GM12878 (cell line): ENCODE measurements around the gene MTCH2.

Experiments used
- CEBPB ChIP-seq, 2 experiments: fragments of 150-350 bp in 1 of 2; IDR thresholded peaks; 2 replicates each; pipeline ENCODE4 v1.6.1; 2012 to 2014; ENCODE audit warnings: low read depth in 2 of 2, low read length in 2 of 2, borderline replicate concordance in 1 of 2, inconsistent platforms in 1 of 2
- CHD2 ChIP-seq: IDR thresholded peaks from 2 replicates; pipeline ENCODE4 v1.6.1; 2011; ENCODE audit warnings: low read depth, low read length, improper control_type of control experiment, borderline replicate concordance
- CHD4 ChIP-seq: fragments of 200-600 bp; sonication (generic); IDR thresholded peaks from 2 replicates; pipeline ENCODE4 v1.6.1; 2016; ENCODE audit warnings: mild to moderate bottlenecking
- CTCF ChIP-seq, 3 experiments: IDR thresholded peaks in 2 of 3; conservative IDR thresholded peaks in 1 of 3; 2 replicates each; pipeline ENCODE4 v1.5.1; 2011; ENCODE audit warnings: low read depth in 3 of 3, low read length in 3 of 3, mild to moderate bottlenecking in 3 of 3, control low read depth in 2 of 3, moderate library complexity in 2 of 3, inconsistent platforms in 1 of 3, mixed read lengths in 1 of 3; ENCODE audit not compliant: control insufficient read depth in 2 of 3, insufficient read depth in 1 of 3; ENCODE audit errors: extremely low read depth in 1 of 3
- E4F1 ChIP-seq: fragments of 450-650 bp; IDR thresholded peaks from 2 replicates; pipeline ENCODE4 v1.6.1; 2018; ENCODE audit warnings: borderline replicate concordance, mild to moderate bottlenecking; ENCODE audit not compliant: partially characterized antibody
- EZH2 ChIP-seq: IDR thresholded peaks from 2 replicates; pipeline ENCODE4 v1.6.1; 2012; ENCODE audit warnings: low read depth, mild to moderate bottlenecking, control low read depth, inconsistent platforms, low read length, borderline replicate concordance; ENCODE audit not compliant: control insufficient read depth
- HCFC1 ChIP-seq: fragments of 150-350 bp; IDR thresholded peaks from 2 replicates; pipeline ENCODE4 v1.6.1; 2014; ENCODE audit warnings: low read length
- RFX5 ChIP-seq: IDR thresholded peaks from 2 replicates; pipeline ENCODE4 v1.6.1; 2011; ENCODE audit warnings: low read depth, low read length, improper control_type of control experiment
- USF1 ChIP-seq: IDR thresholded peaks from 2 replicates; pipeline ENCODE4 v1.6.1; 2011; ENCODE audit warnings: borderline replicate concordance, low read depth, mild to moderate bottlenecking, moderate library complexity, mixed read lengths, low read length; ENCODE audit not compliant: insufficient read depth; ENCODE audit errors: extremely low read length

- TF ChIP-seq E4F1 (no peak), RFX5 (no peak), CEBPB (IDR thresholded peaks at IDR 0.05; ENCODE audit: borderline replicate concordance in 1 of 2, low read depth in 2 of 2, low read length in 2 of 2) (no peak), EZH2 (no peak), HCFC1 (no peak), USF1 (no peak), CTCF (IDR thresholded peaks at IDR 0.05 in 2 of 3, conservative IDR thresholded peaks at IDR 0.05 in 1 of 3; ENCODE audit: control insufficient read depth in 2 of 3, extremely low read depth in 1 of 3, insufficient read depth in 1 of 3, low read depth in 3 of 3, low read length in 3 of 3) (no peak), CHD4 (no peak), CHD2 (no peak)
Measured at GRCh38 chr11:47620836-47621378, 21.5 kb downstream of the MTCH2 start.
